Lower lobe of right lung (tissue), 2 donors: Measurements from ENCODE around the gene CA10. TPM values are rescaled to one million over a fixed set of nuclear protein-coding genes. Genes with fewer than 3 reads are reported as not detected.

Experiments used
- ATAC-seq, 2 donors: fragments of 200-7000 bp; cut with Tn5 transposase; one replicate each; pipeline ENCODE4 v1.9.1; 2020 to 2022; ENCODE audit warnings: mild to moderate bottlenecking in 2 of 2, moderate library complexity in 2 of 2
- DNase-seq: peaks from one replicate; pipeline ENCODE4 v3.0.0-alpha.2; 2020
- H3K27ac ChIP-seq: fragments of 200-600 bp; one replicate; pipeline ENCODE4 v1.8.0; 2022
- H3K27me3 ChIP-seq: fragments of 200-600 bp; one replicate; pipeline ENCODE4 v1.8.0; 2022; ENCODE audit warnings: low read depth
- H3K36me3 ChIP-seq: fragments of 200-600 bp; one replicate; pipeline ENCODE4 v1.8.0; 2022; ENCODE audit warnings: mild to moderate bottlenecking
- H3K4me1 ChIP-seq: fragments of 200-600 bp; one replicate; pipeline ENCODE4 v1.8.0; 2022
- H3K4me3 ChIP-seq: fragments of 200-600 bp; one replicate; pipeline ENCODE4 v1.8.0; 2022; ENCODE audit warnings: mild to moderate bottlenecking
- H3K9me3 ChIP-seq: fragments of 200-600 bp; one replicate; pipeline ENCODE4 v1.8.0; 2022
- intact Hi-C: fragments of 100-400 bp; cut with DNase I; formaldehyde crosslinking; loops from one replicate; pipeline ENCODE4 v1.11.0; 2022
- total RNA-seq: library from RNA; stranded (reverse); fragmentation: NEBNext Ultra II Directional; extraction: Animal tissue kit (Norgen Biotek cat#: 25700); gene quantifications from one replicate; pipeline ENCODE4 v1.2.1, GENCODE V29; 2021
- TF ChIP-seq, protein P1 (sequence below): fragments of 200-600 bp; IDR thresholded peaks from one replicate; pipeline ENCODE4 v1.8.0; 2022; ENCODE audit warnings: antibody characterized with exemption, mild to moderate bottlenecking
- donor health status: DM: no; HTN: yes; CAD: no; lungs with severe emphysema.

CA10 gene
- total RNA-seq, 1 donor from 2014 or later = not detected

DNA sequence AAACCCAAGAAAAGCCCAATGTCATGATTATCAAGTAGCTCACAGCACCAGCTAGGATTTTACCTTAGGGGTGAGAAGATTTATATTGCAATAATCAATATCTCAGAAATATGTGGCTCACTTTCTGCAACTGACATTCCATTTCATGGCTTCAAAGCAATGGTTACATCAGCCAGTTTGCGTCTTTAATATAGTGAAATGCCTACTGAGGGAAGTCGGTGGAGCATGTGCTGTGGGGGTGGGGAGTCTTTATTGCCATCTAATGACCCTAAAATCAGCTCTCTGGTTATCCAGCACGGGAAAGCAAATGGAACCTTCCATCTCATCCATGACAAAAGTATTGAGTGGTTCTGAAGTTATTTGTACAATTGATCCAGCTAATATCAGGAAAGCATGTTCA is 395.5 kb downstream of the CA10 start:
- ATAC-seq (no peak), DNase-seq (no peak)
- no peaks in the 10 kb centered on the region for H3K9me3 ChIP-seq
- no peaks in the 10 kb centered on the region for H3K36me3 ChIP-seq
- intact Hi-C loops = loop anchor here (10.0 kb wide), 1 partner anchor 342 kb away; no protein-coding TSS in a partner anchor
- H3K4me1 ChIP-seq = no peaks in the 10 kb centered on the region
- no peaks in the 10 kb centered on the region for H3K27me3 ChIP-seq
- H3K27ac ChIP-seq = no peak overlapping the region
- no peak overlapping the region for H3K4me3 ChIP-seq
- TF ChIP-seq, protein P1, sequence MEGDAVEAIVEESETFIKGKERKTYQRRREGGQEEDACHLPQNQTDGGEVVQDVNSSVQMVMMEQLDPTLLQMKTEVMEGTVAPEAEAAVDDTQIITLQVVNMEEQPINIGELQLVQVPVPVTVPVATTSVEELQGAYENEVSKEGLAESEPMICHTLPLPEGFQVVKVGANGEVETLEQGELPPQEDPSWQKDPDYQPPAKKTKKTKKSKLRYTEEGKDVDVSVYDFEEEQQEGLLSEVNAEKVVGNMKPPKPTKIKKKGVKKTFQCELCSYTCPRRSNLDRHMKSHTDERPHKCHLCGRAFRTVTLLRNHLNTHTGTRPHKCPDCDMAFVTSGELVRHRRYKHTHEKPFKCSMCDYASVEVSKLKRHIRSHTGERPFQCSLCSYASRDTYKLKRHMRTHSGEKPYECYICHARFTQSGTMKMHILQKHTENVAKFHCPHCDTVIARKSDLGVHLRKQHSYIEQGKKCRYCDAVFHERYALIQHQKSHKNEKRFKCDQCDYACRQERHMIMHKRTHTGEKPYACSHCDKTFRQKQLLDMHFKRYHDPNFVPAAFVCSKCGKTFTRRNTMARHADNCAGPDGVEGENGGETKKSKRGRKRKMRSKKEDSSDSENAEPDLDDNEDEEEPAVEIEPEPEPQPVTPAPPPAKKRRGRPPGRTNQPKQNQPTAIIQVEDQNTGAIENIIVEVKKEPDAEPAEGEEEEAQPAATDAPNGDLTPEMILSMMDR = no peak

DNA sequence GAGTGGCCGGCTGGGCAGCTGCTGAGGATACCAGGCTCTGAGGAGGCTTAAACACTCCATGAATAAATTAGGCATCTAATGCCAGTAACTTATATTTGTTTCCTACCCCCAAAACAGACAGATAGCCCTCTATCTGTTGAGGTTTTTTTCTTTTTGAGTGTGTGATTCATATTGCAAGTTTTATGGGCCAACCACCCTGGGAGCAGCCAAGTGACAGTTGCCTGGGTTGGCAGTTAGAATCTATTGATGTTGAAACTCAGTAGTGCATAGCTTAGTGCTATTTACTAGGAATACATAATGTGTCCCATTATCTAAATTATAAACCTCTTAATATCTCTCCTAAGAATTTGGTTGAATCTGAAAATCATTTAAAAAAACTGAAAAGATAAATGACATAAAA is 397.4 kb downstream of the CA10 start:
- intact Hi-C loops = loop anchor here (10.0 kb wide), 1 partner anchor 344 kb away; no protein-coding TSS in a partner anchor
- no peak for DNase-seq
- no peaks in the 10 kb centered on the region for H3K27me3 ChIP-seq
- H3K36me3 ChIP-seq = no peaks in the 10 kb centered on the region
- H3K4me1 ChIP-seq = no peaks in the 10 kb centered on the region
- TF ChIP-seq, protein P1 = no peak
- no peak for ATAC-seq
- no peaks in the 10 kb centered on the region for H3K9me3 ChIP-seq
- no peak overlapping the region for H3K27ac ChIP-seq
- H3K4me3 ChIP-seq = no peak overlapping the region

DNA sequence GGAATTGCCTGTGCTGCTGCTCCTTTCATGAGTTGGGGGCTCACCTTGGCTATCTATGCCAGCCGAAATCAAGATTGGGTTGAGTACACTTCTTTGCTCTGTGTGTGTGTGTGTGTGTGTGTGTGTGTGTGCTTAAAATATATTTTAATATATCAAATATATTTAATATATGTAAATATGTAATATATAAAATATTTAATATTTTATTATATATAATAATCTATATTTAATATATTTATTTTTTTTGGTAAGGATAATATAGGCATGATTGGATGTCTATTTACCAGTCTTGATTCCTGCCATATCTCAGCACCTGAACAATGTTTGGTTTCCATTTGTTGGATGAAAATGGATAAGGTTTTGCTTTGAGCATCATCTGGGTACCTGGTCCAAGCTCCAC is 399.3 kb downstream of the CA10 start:
- H3K9me3 ChIP-seq = no peaks in the 10 kb centered on the region
- H3K4me1 ChIP-seq = no peaks in the 10 kb centered on the region
- no peak for ATAC-seq
- TF ChIP-seq, protein P1 = no peak
- DNase-seq = no peak
- no peaks in the 10 kb centered on the region for H3K36me3 ChIP-seq
- intact Hi-C loops = no loop called here
- no peaks in the 10 kb centered on the region for H3K27me3 ChIP-seq
- no peak overlapping the region for H3K27ac ChIP-seq
- no peak overlapping the region for H3K4me3 ChIP-seq

DNA sequence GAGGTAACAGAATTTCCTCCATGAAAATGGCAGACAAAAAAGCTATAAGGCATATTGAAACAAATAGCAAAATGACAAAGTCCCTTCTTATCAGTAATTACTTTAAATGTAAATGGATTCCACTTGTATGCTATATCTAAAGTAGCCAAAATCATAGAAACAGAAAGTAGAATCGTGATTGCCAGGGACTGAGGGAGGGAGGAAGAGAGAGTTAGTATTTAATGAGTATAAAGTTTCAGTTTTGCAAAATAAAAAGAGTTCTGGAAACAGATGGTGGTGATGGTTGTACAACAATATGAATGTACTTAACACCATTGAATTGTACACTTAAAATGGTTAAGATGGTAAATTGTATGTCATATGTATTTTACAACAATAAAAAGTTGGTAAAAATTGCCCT is 407.4 kb downstream of the CA10 start:
- intact Hi-C loops = no loop called here
- H3K4me3 ChIP-seq = no peak overlapping the region
- no peaks in the 10 kb centered on the region for H3K4me1 ChIP-seq
- no peaks in the 10 kb centered on the region for H3K9me3 ChIP-seq
- no peak overlapping the region for H3K27ac ChIP-seq
- ATAC-seq (no peak), DNase-seq (no peak)
- TF ChIP-seq, protein P1 = no peak
- no peaks in the 10 kb centered on the region for H3K27me3 ChIP-seq
- no peaks in the 10 kb centered on the region for H3K36me3 ChIP-seq

DNA sequence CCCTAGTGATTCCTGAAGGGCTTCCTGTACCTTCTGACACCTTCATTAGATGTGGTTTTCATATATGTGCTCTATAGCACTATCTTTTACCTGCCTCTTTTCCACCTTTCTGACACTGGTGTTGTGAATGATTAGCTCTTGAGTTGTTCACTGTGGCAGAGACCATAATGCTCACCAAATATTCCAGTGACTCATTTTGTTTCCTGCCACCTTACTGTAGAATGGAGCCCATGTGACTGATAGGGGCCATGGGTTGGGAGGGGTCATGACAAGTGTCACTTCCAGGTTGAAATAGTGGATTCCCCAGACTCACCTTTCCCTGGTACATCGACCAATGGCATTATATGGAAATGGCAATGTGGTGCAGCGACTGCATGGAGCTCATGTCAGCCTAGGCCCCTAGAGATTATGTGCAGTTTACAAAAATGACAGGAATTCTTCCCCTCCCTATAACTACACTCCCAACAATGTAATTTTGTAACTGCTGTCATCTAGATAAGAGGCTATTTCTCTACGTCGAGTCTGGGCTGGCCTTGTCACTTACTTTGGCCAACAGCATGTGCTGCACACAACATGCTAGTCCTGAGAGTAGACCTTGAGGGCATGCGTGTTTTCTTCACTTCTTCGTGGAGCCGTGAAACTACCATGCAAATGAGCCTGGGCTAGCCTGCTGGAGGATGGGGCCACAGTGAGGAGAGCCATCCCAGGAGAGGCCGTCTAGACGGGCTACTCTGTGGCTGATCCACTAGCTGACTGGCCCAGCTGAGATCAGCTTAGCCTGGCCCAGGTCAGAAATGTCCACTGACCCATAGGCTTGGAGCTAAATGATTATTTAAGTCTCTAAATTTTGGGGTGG is 409.5 kb downstream of the CA10 start:
- Histone ChIP-seq H3K4me1 (no peaks in the 10 kb centered on the region), H3K9me3 (no peaks in the 10 kb centered on the region), H3K27ac (no peak overlapping the region), H3K4me3 (no peak overlapping the region), H3K27me3 (no peaks in the 10 kb centered on the region), H3K36me3 (no peaks in the 10 kb centered on the region)
- no peak for ATAC-seq
- DNase-seq = no peak
- TF ChIP-seq, protein P1 = no peak
- intact Hi-C loops = no loop called here
